PC-3 (cell line): ENCODE data around the gene OLFM3.

ENCODE experiments used
- EZH2phosphoT487 ChIP-seq: fragments of 300-600 bp; sonication (generic); IDR thresholded peaks from 2 replicates; pipeline ENCODE4 v1.6.1; 2018; ENCODE audit warnings: mild to moderate bottlenecking, antibody characterized with exemption, low read length, borderline replicate concordance
- TF ChIP-seq, protein P1 (sequence below): fragments of 300-600 bp; sonication (generic); conservative IDR thresholded peaks from 2 replicates; pipeline ENCODE4 v1.5.1; 2017; ENCODE audit warnings: antibody characterized with exemption, low read depth, mild to moderate bottlenecking, low read length

DNA sequence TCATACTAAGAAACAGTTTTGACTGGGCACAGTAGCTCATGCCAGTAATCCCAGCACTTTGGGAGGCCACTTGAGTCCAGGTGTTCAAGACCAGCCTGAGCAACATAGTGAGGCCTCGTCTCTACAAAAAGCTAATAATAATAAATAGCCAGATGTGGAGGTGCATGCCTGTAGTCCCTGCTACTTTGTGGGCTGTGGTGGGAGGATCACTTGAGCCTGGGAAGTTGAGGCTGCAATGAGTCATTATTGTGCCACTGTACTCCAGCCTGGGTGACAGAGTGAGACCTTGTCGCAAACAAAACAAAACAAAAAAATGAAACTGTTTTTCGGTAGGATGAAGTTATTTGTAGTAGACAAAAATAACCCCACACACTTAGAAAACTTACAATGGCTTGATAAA lies 19.0 kb upstream of the OLFM3 start:
- TF ChIP-seq EZH2phosphoT487, result no peak
- TF ChIP-seq, protein P1, sequence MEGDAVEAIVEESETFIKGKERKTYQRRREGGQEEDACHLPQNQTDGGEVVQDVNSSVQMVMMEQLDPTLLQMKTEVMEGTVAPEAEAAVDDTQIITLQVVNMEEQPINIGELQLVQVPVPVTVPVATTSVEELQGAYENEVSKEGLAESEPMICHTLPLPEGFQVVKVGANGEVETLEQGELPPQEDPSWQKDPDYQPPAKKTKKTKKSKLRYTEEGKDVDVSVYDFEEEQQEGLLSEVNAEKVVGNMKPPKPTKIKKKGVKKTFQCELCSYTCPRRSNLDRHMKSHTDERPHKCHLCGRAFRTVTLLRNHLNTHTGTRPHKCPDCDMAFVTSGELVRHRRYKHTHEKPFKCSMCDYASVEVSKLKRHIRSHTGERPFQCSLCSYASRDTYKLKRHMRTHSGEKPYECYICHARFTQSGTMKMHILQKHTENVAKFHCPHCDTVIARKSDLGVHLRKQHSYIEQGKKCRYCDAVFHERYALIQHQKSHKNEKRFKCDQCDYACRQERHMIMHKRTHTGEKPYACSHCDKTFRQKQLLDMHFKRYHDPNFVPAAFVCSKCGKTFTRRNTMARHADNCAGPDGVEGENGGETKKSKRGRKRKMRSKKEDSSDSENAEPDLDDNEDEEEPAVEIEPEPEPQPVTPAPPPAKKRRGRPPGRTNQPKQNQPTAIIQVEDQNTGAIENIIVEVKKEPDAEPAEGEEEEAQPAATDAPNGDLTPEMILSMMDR, result no peak
